Activated T-cell treated with anti-CD3 and anti-CD28 coated beads, Interleukin-2, amount 50 U/mL, for 24 hours (primary cell): ENCODE results near the gene NES.

ENCODE experiments used
- DNase-seq: peaks from one replicate; pipeline ENCODE4 v3.0.0-alpha.2; 2020
- H3K27ac Mint-ChIP-seq: 2 replicates; pipeline ENCODE4 v1.8.0; 2020; ENCODE audit warnings: mild to moderate bottlenecking, mixed read lengths
- H3K27me3 Mint-ChIP-seq: 2 replicates; pipeline ENCODE4 v1.8.0; 2020; ENCODE audit warnings: mixed read lengths
- H3K36me3 Mint-ChIP-seq: 2 replicates; pipeline ENCODE4 v1.8.0; 2020; ENCODE audit warnings: low read depth, mixed read lengths
- H3K4me1 Mint-ChIP-seq: 2 replicates; pipeline ENCODE4 v1.8.0; 2020; ENCODE audit warnings: low read depth, mixed read lengths
- H3K4me3 Mint-ChIP-seq: 2 replicates; pipeline ENCODE4 v1.8.0; 2020; ENCODE audit warnings: mild to moderate bottlenecking, moderate library complexity, mixed read lengths
- H3K9me3 Mint-ChIP-seq: 2 replicates; pipeline ENCODE4 v1.8.0; 2020; ENCODE audit warnings: mixed read lengths

The NES gene

GRCh38 chr1:156665539-156665938 is 11.7 kb downstream of the NES start:
- Mint-ChIP-seq H3K9me3 (no peaks in the 10 kb centered on the region), H3K27ac (no peak overlapping the region), H3K36me3 (peaks cover 4% of the 10 kb centered on the region), H3K27me3 (no peaks in the 10 kb centered on the region), H3K4me3 (no peak overlapping the region), H3K4me1 (peaks cover 22% of the 10 kb centered on the region)
- no peak for DNase-seq

- Mint-ChIP-seq H3K4me3 (no peak overlapping the region), H3K9me3 (no peaks in the 10 kb centered on the region), H3K4me1 (peaks cover 28% of the 10 kb centered on the region), H3K27ac (no peak overlapping the region), H3K36me3 (peaks cover 4% of the 10 kb centered on the region), H3K27me3 (no peaks in the 10 kb centered on the region)
- DNase-seq, result no peak
Measured at GRCh38 chr1:156664767-156665411, 12.3 kb downstream of the NES start.

GRCh38 chr1:156664046-156664766 is 13.0 kb downstream of the NES start:
- H3K4me3 Mint-ChIP-seq, result no peak overlapping the region

GRCh38 chr1:156663178-156663577 is 14.0 kb downstream of the NES start:
- H3K36me3 Mint-ChIP-seq, result peaks cover 4% of the 10 kb centered on the region
- H3K9me3 Mint-ChIP-seq, result no peaks in the 10 kb centered on the region
- DNase-seq, result no peak
- H3K4me1 Mint-ChIP-seq, result peaks cover 40% of the 10 kb centered on the region
- H3K4me3 Mint-ChIP-seq, result no peak overlapping the region
- H3K27ac Mint-ChIP-seq, result no peak overlapping the region
- H3K27me3 Mint-ChIP-seq, result peaks cover under 1% of the 10 kb centered on the region

More at GRCh38 chr1:156664046-156664766, 13.0 kb downstream of the NES start:
- no peak for DNase-seq
- Mint-ChIP-seq H3K27ac (peak overlapping the region; percentile 20), H3K9me3 (no peaks in the 10 kb centered on the region), H3K4me1 (peaks cover 35% of the 10 kb centered on the region), H3K36me3 (peaks cover 4% of the 10 kb centered on the region), H3K27me3 (no peaks in the 10 kb centered on the region)

- H3K36me3 Mint-ChIP-seq, result peaks cover 4% of the 10 kb centered on the region
- no peak for DNase-seq
- no peak overlapping the region for H3K27ac Mint-ChIP-seq
- no peaks in the 10 kb centered on the region for H3K9me3 Mint-ChIP-seq
- peaks cover 43% of the 10 kb centered on the region for H3K4me1 Mint-ChIP-seq
- peaks cover 3% of the 10 kb centered on the region for H3K27me3 Mint-ChIP-seq
- H3K4me3 Mint-ChIP-seq, result no peak overlapping the region
Measured at GRCh38 chr1:156662800-156663055, 14.5 kb downstream of the NES start.

GRCh38 chr1:156662005-156662799 is 15.0 kb downstream of the NES start:
- H3K4me1 Mint-ChIP-seq, result peaks cover 49% of the 10 kb centered on the region
- DNase-seq, result no peak
- peaks cover 7% of the 10 kb centered on the region for H3K27me3 Mint-ChIP-seq
- no peaks in the 10 kb centered on the region for H3K9me3 Mint-ChIP-seq
- no peak overlapping the region for H3K4me3 Mint-ChIP-seq
- peaks cover 4% of the 10 kb centered on the region for H3K36me3 Mint-ChIP-seq
- peak overlapping the region; percentile 85 for H3K27ac Mint-ChIP-seq

- Mint-ChIP-seq H3K4me3 (peak overlapping the region; percentile 84), H3K36me3 (peaks cover 4% of the 10 kb centered on the region), H3K27ac (peak overlapping the region; percentile 85), H3K4me1 (peaks cover 57% of the 10 kb centered on the region), H3K27me3 (peaks cover 22% of the 10 kb centered on the region), H3K9me3 (no peaks in the 10 kb centered on the region)
- DNase-seq, result no peak
Measured at GRCh38 chr1:156660752-156661112, 16.5 kb downstream of the NES start.

GRCh38 chr1:156659988-156660751 is 17.0 kb downstream of the NES start:
- Mint-ChIP-seq H3K4me3 (peak overlapping the region; percentile 84), H3K9me3 (no peaks in the 10 kb centered on the region), H3K36me3 (peaks cover 4% of the 10 kb centered on the region), H3K27me3 (peaks cover 28% of the 10 kb centered on the region), H3K4me1 (peaks cover 57% of the 10 kb centered on the region), H3K27ac (peak overlapping the region; percentile 85)
- peak; percentile 95 for DNase-seq

- Mint-ChIP-seq H3K4me1 (peaks cover 57% of the 10 kb centered on the region), H3K27ac (peak overlapping the region; percentile 58), H3K27me3 (peaks cover 32% of the 10 kb centered on the region), H3K36me3 (peaks cover 4% of the 10 kb centered on the region), H3K9me3 (no peaks in the 10 kb centered on the region), H3K4me3 (peak overlapping the region; percentile 84)
- no peak for DNase-seq
Measured at GRCh38 chr1:156659661-156659987, 17.6 kb downstream of the NES start.

- Mint-ChIP-seq H3K27ac (no peak overlapping the region), H3K4me1 (peaks cover 57% of the 10 kb centered on the region), H3K27me3 (peaks cover 38% of the 10 kb centered on the region), H3K4me3 (peak overlapping the region; percentile 84), H3K36me3 (peaks cover 4% of the 10 kb centered on the region), H3K9me3 (no peaks in the 10 kb centered on the region)
- no peak for DNase-seq
Measured at GRCh38 chr1:156658945-156659574, 18.1 kb downstream of the NES start.

GRCh38 chr1:156658496-156658895 is 18.7 kb downstream of the NES start:
- peaks cover 44% of the 10 kb centered on the region for H3K27me3 Mint-ChIP-seq
- H3K4me1 Mint-ChIP-seq, result peaks cover 57% of the 10 kb centered on the region
- no peaks in the 10 kb centered on the region for H3K9me3 Mint-ChIP-seq
- H3K27ac Mint-ChIP-seq, result no peak overlapping the region
- DNase-seq, result no peak
- H3K4me3 Mint-ChIP-seq, result no peak overlapping the region
- H3K36me3 Mint-ChIP-seq, result peaks cover 4% of the 10 kb centered on the region

GRCh38 chr1:156657741-156658319 is 19.4 kb downstream of the NES start:
- Mint-ChIP-seq H3K27me3 (peaks cover 50% of the 10 kb centered on the region), H3K9me3 (no peaks in the 10 kb centered on the region), H3K36me3 (peaks cover 4% of the 10 kb centered on the region), H3K4me1 (peaks cover 55% of the 10 kb centered on the region), H3K4me3 (peak overlapping the region; percentile 70), H3K27ac (no peak overlapping the region)
- DNase-seq, result no peak

- Mint-ChIP-seq H3K27ac (no peak overlapping the region), H3K36me3 (peaks cover 4% of the 10 kb centered on the region), H3K4me3 (peak overlapping the region; percentile 70), H3K9me3 (no peaks in the 10 kb centered on the region), H3K27me3 (peaks cover 57% of the 10 kb centered on the region), H3K4me1 (peaks cover 50% of the 10 kb centered on the region)
- peak; percentile 86 for DNase-seq
Measured at GRCh38 chr1:156656806-156657740, 20.1 kb downstream of the NES start.
